Left lung (tissue), 10 donors: Measurements from ENCODE around the gene DLEC1. TPM values are rescaled to one million over a fixed set of nuclear protein-coding genes. Genes with fewer than 3 reads are reported as not detected.

Experiments used
- ATAC-seq: fragments of 200-7000 bp; cut with Tn5 transposase; one replicate; pipeline ENCODE4 v1.9.1; 2020; ENCODE audit warnings: moderate library complexity
- DNase-seq, 4 donors: peaks; one replicate each; pipeline ENCODE4 v3.0.0-alpha.2; 2013 to 2020
- H3K27ac ChIP-seq, 2 donors: fragments of 200-600 bp; sonication (generic) in 1 of 2; one replicate each; pipeline versions ENCODE4 v1.5.0 to v1.8.0; 2020 to 2021
- H3K27me3 ChIP-seq, 2 donors: fragments of 200-600 bp; sonication (generic) in 1 of 2; one replicate each; pipeline versions ENCODE4 v1.5.0 to v1.8.0; 2020 to 2021
- H3K36me3 ChIP-seq, 2 donors: fragments of 200-600 bp; sonication (generic) in 1 of 2; one replicate each; pipeline versions ENCODE4 v1.5.0 to v1.8.0; 2020 to 2021
- H3K4me1 ChIP-seq, 2 donors: fragments of 200-600 bp; one replicate each; pipeline ENCODE4 v1.8.0; 2021
- H3K4me3 ChIP-seq, 2 donors: fragments of 200-600 bp; sonication (generic) in 1 of 2; one replicate each; pipeline versions ENCODE4 v1.5.0 to v1.8.0; 2020 to 2021; ENCODE audit warnings: mild to moderate bottlenecking in 1 of 2
- H3K9me3 ChIP-seq, 2 donors: fragments of 200-600 bp; sonication (generic) in 1 of 2; one replicate each; pipeline versions ENCODE4 v1.5.0 to v1.8.0; 2020 to 2021
- intact Hi-C, 2 donors: fragments of 100-400 bp; cut with DNase I; formaldehyde crosslinking; loops; one replicate each; pipeline versions ENCODE4 v1.11.2 to v1.14.2; 2022
- polyA plus RNA-seq, 6 donors: library from polyadenylated mRNA; unstranded; fragments of 120-200 nt; gene quantifications; one replicate each; pipeline ENCODE4 v1.2.1, GENCODE V29; 2013; ENCODE audit not compliant: insufficient read length in 6 of 6
- total RNA-seq, 2 donors: library from RNA; stranded (reverse); fragmentation: NEBNext Ultra II Directional; extraction: Animal tissue kit (Norgen Biotek cat#: 25700); gene quantifications; one replicate each; pipeline ENCODE4 v1.2.1, GENCODE V29; 2021
- TF ChIP-seq, protein P1 (sequence below), 2 donors: fragments of 200-600 bp; sonication (generic) in 1 of 2; IDR thresholded peaks; one replicate each; pipeline versions ENCODE4 v1.5.0 to v1.8.0; 2021; ENCODE audit warnings: antibody characterized with exemption in 2 of 2
- donor health status: DM: no; HTN: yes; CAD: no.
- donor health status: DM: no; HTN: no; CAD: no.

DLEC1 gene
- total and polyA plus RNA-seq, 8 donors, result 2.8 to 10.5 (median 6.1) TPM

DNA sequence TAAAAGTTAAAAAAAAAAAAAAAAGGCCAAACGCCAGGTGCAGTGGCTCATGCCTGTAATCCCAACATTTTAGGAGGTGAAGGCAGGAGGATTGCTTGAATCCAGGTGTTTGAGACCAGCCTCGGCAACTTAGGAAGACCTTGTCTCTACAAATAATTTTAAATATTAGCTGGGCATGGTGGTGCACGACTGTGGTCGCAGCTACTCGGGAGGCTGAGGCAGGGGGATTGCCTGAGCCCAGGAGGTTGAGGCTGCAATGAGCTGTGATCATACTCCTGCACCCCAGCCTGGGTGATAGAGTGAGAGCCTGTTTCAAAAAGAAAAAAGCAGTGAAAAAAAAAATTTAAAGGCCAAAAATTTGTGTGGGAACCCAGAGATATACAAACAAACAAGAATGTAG lies 2.7 kb upstream of the DLEC1 start:
- no peaks in the 10 kb centered on the region for H3K9me3 ChIP-seq
- H3K27me3 ChIP-seq, result no peaks in the 10 kb centered on the region
- TF ChIP-seq, protein P1, sequence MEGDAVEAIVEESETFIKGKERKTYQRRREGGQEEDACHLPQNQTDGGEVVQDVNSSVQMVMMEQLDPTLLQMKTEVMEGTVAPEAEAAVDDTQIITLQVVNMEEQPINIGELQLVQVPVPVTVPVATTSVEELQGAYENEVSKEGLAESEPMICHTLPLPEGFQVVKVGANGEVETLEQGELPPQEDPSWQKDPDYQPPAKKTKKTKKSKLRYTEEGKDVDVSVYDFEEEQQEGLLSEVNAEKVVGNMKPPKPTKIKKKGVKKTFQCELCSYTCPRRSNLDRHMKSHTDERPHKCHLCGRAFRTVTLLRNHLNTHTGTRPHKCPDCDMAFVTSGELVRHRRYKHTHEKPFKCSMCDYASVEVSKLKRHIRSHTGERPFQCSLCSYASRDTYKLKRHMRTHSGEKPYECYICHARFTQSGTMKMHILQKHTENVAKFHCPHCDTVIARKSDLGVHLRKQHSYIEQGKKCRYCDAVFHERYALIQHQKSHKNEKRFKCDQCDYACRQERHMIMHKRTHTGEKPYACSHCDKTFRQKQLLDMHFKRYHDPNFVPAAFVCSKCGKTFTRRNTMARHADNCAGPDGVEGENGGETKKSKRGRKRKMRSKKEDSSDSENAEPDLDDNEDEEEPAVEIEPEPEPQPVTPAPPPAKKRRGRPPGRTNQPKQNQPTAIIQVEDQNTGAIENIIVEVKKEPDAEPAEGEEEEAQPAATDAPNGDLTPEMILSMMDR (IDR thresholded peaks at IDR 0.05), result no peak
- ATAC-seq, result no peak
- no peak overlapping the region for H3K27ac ChIP-seq
- intact Hi-C loops, result no loop called here
- H3K36me3 ChIP-seq, result no peaks in the 10 kb centered on the region
- no peak overlapping the region for H3K4me3 ChIP-seq
- no peak for DNase-seq
- peaks cover 6 to 33% of the 10 kb centered on the region in 2 donors for H3K4me1 ChIP-seq

DNA sequence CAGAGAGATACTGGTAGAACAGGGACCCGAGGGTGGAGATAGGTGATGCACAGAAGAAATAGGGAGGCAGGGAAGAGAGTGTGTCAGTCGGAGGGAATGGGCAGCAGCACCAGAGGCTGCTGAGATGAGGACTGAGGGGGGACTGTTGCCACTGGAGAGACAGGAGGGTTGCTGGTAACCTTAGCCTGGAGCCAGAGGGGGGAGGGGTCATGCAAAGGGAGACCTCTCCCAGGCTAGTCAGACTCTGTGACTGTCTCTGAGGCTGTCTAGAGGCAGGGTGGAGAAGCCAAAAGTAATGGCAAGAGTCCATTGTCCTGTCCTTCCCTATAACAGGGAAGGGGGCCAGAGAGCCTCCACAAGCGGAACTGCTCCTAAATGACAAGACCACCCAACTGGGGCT lies 2.1 kb upstream of the DLEC1 start:
- no peaks in the 10 kb centered on the region for H3K36me3 ChIP-seq
- DNase-seq, result no peak
- peaks cover 5 to 27% of the 10 kb centered on the region in 2 donors for H3K4me1 ChIP-seq
- H3K27me3 ChIP-seq, result no peaks in the 10 kb centered on the region
- H3K9me3 ChIP-seq, result no peaks in the 10 kb centered on the region
- TF ChIP-seq, protein P1 (IDR thresholded peaks at IDR 0.05), result no peak
- intact Hi-C loops, result no loop called here
- no peak overlapping the region for H3K27ac ChIP-seq
- no peak for ATAC-seq
- no peak overlapping the region for H3K4me3 ChIP-seq

DNA sequence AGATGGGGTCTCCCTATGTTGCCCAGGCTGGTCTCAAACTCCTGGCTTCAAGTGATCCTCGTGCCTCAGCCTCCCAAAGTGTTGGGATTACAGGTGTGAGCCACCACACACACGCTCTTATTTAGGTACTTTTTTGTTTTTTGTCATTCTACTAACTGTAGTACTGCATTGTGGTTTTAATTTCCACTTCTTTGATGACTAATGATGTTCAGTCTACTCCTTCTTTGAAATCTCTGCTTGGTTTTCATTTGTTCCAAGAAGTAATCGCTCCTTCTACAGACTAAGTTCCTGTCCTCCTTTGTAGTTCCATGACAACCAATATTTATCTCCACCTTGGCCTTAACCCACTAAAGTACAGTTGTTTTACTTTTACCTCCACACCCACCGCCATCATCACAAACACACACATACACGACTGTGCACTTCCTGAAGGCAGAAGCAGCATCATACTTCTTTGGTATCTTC lies 529 bp upstream of the DLEC1 start:
- intact Hi-C loops, result no loop called here
- TF ChIP-seq, protein P1 (IDR thresholded peaks at IDR 0.05), result no peak
- ATAC-seq (no peak), DNase-seq (no peak)
- peak overlapping the region in 1 of 2 donors; percentile 63 for H3K4me3 ChIP-seq
- H3K27me3 ChIP-seq, result no peaks in the 10 kb centered on the region
- H3K9me3 ChIP-seq, result no peaks in the 10 kb centered on the region
- peak overlapping the region in 1 of 2 donors; percentile 76 for H3K27ac ChIP-seq
- H3K36me3 ChIP-seq, result no peaks in the 10 kb centered on the region
- peaks cover 5 to 27% of the 10 kb centered on the region in 2 donors for H3K4me1 ChIP-seq

DNA sequence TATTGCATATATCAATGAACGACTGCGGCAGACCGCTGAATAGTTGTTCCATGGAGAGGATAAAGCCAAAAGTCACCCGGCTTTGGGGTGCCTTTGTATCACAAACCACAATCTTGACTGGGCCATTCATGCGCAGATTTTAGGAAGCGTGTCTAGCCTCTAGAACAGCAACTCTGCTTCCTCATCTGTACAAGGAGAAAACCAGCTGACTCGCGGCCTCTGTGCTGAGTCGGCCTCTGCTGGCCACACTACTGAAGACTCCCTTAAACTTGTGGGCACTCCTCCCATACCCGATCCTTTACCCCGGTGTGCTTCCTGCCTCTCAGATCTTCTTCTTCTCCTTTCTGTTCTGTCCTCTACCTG lies 872 bp downstream of the DLEC1 start:
- Histone ChIP-seq H3K4me1 (peaks cover 5 to 27% of the 10 kb centered on the region in 2 donors), H3K4me3 (peak overlapping the region; percentile 48 to 63), H3K27ac (peak overlapping the region in 1 of 2 donors; percentile 76), H3K27me3 (no peaks in the 10 kb centered on the region), H3K9me3 (no peaks in the 10 kb centered on the region), H3K36me3 (no peaks in the 10 kb centered on the region)
- peak; percentile 91 for ATAC-seq
- DNase-seq, result peak in 3 of 4 donors; percentile 54 to 87 (median 81)
- intact Hi-C loops, result no loop called here
- TF ChIP-seq, protein P1 (IDR thresholded peaks at IDR 0.05), result no peak

DNA sequence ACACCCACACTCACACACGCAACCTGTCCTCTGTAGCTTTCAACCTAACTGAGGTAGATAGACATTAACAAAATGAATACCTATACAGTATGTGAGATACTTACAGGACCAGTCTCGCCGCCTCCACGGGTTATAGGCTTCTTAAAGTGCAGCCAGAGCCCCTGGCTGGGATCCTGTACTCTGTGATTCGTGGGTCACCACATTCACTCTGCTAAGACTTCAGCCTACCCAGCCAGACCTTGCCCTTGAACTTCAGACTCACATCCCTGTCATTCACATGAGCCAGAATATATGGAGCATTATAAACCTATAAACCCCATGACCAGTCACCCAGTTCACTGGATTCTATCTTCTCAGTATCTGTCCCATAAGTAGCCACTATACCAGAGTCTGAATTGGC lies 1.4 kb downstream of the DLEC1 start:
- H3K27me3 ChIP-seq, result no peaks in the 10 kb centered on the region
- intact Hi-C loops, result no loop called here
- no peaks in the 10 kb centered on the region for H3K36me3 ChIP-seq
- ATAC-seq, result no peak
- no peak overlapping the region for H3K4me3 ChIP-seq
- no peak for DNase-seq
- TF ChIP-seq, protein P1 (IDR thresholded peaks at IDR 0.05), result no peak
- no peaks in the 10 kb centered on the region for H3K9me3 ChIP-seq
- H3K4me1 ChIP-seq, result peaks cover 5 to 27% of the 10 kb centered on the region in 2 donors
- H3K27ac ChIP-seq, result peak overlapping the region in 1 of 2 donors; percentile 76
